DOHH2 (cell line): Measurements from ENCODE around the gene PRRC2C.

ENCODE experiments used
- EZH2phosphoT487 ChIP-seq: fragments of 200-600 bp; sonication (generic); IDR thresholded peaks from 2 replicates; pipeline ENCODE4 v1.6.1; 2017; ENCODE audit warnings: borderline replicate concordance, mild to moderate bottlenecking, antibody characterized with exemption, low read length, moderate library complexity, mixed read lengths
- TF ChIP-seq, protein P1 (sequence below): fragments of 200-600 bp; sonication (generic); IDR thresholded peaks from one replicate; pipeline ENCODE4 v1.5.1; 2014; ENCODE audit warnings: antibody characterized with exemption, mild to moderate bottlenecking, low read depth, low read length; ENCODE audit not compliant: poor library complexity, severe bottlenecking

DNA sequence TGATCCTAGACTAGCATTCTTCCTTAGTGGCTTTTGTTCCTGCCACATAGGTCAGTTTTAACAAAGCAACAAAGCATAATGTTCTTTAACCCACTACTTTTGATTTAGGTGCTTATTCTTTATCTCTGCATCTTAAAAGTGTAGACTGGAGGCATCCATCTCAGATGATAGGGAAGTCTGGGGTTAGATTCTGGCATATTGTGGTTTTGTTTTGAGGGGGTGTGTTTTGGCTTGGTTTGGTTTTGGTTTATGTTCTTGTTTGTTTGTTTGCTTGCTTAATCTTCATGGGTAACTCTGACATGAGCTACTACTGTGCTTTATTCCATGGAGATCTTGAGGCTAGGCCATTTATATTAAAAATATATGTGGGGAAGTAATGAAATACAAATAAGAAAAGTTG lies 96.4 kb downstream of the PRRC2C start:
- TF ChIP-seq, protein P1, sequence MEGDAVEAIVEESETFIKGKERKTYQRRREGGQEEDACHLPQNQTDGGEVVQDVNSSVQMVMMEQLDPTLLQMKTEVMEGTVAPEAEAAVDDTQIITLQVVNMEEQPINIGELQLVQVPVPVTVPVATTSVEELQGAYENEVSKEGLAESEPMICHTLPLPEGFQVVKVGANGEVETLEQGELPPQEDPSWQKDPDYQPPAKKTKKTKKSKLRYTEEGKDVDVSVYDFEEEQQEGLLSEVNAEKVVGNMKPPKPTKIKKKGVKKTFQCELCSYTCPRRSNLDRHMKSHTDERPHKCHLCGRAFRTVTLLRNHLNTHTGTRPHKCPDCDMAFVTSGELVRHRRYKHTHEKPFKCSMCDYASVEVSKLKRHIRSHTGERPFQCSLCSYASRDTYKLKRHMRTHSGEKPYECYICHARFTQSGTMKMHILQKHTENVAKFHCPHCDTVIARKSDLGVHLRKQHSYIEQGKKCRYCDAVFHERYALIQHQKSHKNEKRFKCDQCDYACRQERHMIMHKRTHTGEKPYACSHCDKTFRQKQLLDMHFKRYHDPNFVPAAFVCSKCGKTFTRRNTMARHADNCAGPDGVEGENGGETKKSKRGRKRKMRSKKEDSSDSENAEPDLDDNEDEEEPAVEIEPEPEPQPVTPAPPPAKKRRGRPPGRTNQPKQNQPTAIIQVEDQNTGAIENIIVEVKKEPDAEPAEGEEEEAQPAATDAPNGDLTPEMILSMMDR, result no peak
- TF ChIP-seq EZH2phosphoT487, result no peak
